B cell (primary cell): ENCODE data around the gene PTX4. TPM values are rescaled to one million over a fixed set of nuclear protein-coding genes. Genes with fewer than 3 reads are reported as not detected.

ENCODE experiments used
- ATAC-seq: fragments of 200-7000 bp; cut with Tn5 transposase; one replicate; pipeline ENCODE4 v1.10.0; 2021; ENCODE audit warnings: low read depth, mild to moderate bottlenecking, moderate number of reproducible peaks, moderate library complexity
- CTCF ChIA-PET: fragments of 350-600 bp; sonication (Branson Sonifier 250); formaldehyde crosslinking; loops from one replicate; lab custom pipeline; 2021; ENCODE audit warnings: antibody characterized with exemption, inconsistent platforms; lab: Charles Lee
- POLR2A ChIA-PET: fragments of 350-600 bp; sonication (Branson Sonifier 250); formaldehyde crosslinking; loops from one replicate; lab custom pipeline; 2021; ENCODE audit warnings: antibody characterized with exemption; lab: Charles Lee
- DNase-seq: peaks from one replicate; pipeline ENCODE4 v3.0.0; 2013
- H2AFZ ChIP-seq: 2 replicates; pipeline ENCODE4 v1.6.1; 2012; ENCODE audit warnings: mild to moderate bottlenecking, low read depth, low read length; ENCODE audit not compliant: insufficient read depth, poor library complexity, severe bottlenecking
- H3K27ac ChIP-seq, 2 donors: 1 replicate in 1 of 2; 2 replicates in 1 of 2; pipeline ENCODE4 v1.5.1; 2012 to 2013; ENCODE audit warnings: low read length in 2 of 2, mild to moderate bottlenecking in 2 of 2, moderate library complexity in 1 of 2
- H3K27me3 ChIP-seq, 4 experiments: fragments of 200-600 bp in 1 of 4; sonication (generic) in 1 of 4; replicated peaks in 1 of 4; 1 replicate in 2 of 4; 2 replicates in 2 of 4; pipeline versions ENCODE4 v1.6.1 to v1.7.0; 2013 to 2016; ENCODE audit warnings: low read length in 3 of 4, mild to moderate bottlenecking in 2 of 4, mixed read lengths in 1 of 4, moderate library complexity in 1 of 4; ENCODE audit not compliant: insufficient read depth in 4 of 4, control insufficient read depth in 3 of 4; ENCODE audit errors: control extremely low read depth in 1 of 4
- H3K36me3 ChIP-seq, 2 experiments: replicated peaks in 1 of 2; 1 replicate in 1 of 2; 2 replicates in 1 of 2; pipeline versions ENCODE4 v1.6.1 to v1.7.1; 2013; ENCODE audit warnings: low read length in 1 of 2; ENCODE audit not compliant: insufficient read depth in 2 of 2, control insufficient read depth in 1 of 2; ENCODE audit errors: control extremely low read depth in 1 of 2, extremely low read depth in 1 of 2
- H3K4me1 ChIP-seq, 2 donors: fragments of 200-600 bp in 1 of 2; sonication (generic) in 1 of 2; 1 replicate in 1 of 2; 2 replicates in 1 of 2; pipeline versions ENCODE4 v1.5.1 to v1.6.1; 2013 to 2017; ENCODE audit warnings: low read length in 2 of 2; ENCODE audit not compliant: control insufficient read depth in 2 of 2, insufficient read depth in 2 of 2
- H3K4me2 ChIP-seq: replicated peaks from 2 replicates; pipeline ENCODE3; 2012; ENCODE audit warnings: mild to moderate bottlenecking, low read depth, low read length; ENCODE audit not compliant: poor library complexity, severe bottlenecking
- H3K4me3 ChIP-seq, 5 experiments: fragments of 200-600 bp in 1 of 5; sonication (generic) in 1 of 5; 1 replicate in 3 of 5; 2 replicates in 2 of 5; pipeline versions ENCODE4 v1.5.1 to v1.7.0; 2011 to 2016; ENCODE audit warnings: low read length in 4 of 5, mild to moderate bottlenecking in 4 of 5, low read depth in 2 of 5, control low read depth in 1 of 5, moderate library complexity in 1 of 5; ENCODE audit not compliant: insufficient read depth in 1 of 5; ENCODE audit errors: control extremely low read depth in 1 of 5, extremely low read depth in 1 of 5
- H3K79me2 ChIP-seq: fragments of 200-600 bp; sonication (generic); one replicate; pipeline ENCODE4 v1.6.0; 2016; ENCODE audit warnings: low read length; ENCODE audit not compliant: control insufficient read depth, insufficient read depth
- H3K9ac ChIP-seq: fragments of 200-600 bp; sonication (generic); 2 replicates; pipeline ENCODE4 v1.6.1; 2017; ENCODE audit warnings: mild to moderate bottlenecking, low read length, moderate library complexity
- H3K9me3 ChIP-seq, 3 donors: one replicate each; pipeline versions ENCODE4 v1.6.1 to v1.7.1; 2013; ENCODE audit warnings: low read length in 2 of 3; ENCODE audit not compliant: control insufficient read depth in 2 of 3, insufficient read depth in 1 of 3; ENCODE audit errors: control extremely low read depth in 1 of 3
- H4K20me1 ChIP-seq: 2 replicates; pipeline ENCODE4 v1.6.0; 2012; ENCODE audit warnings: mild to moderate bottlenecking, low read length; ENCODE audit not compliant: insufficient read depth, control insufficient read depth, poor library complexity, severe bottlenecking
- H3K27ac Mint-ChIP-seq: one replicate; pipeline ENCODE4 v1.8.0; 2021; ENCODE audit warnings: mixed read lengths
- H3K27me3 Mint-ChIP-seq: one replicate; pipeline ENCODE4 v1.8.0; 2021; ENCODE audit warnings: mixed read lengths
- H3K4me1 Mint-ChIP-seq: one replicate; pipeline ENCODE4 v1.8.0; 2021; ENCODE audit warnings: mixed read lengths
- H3K4me3 Mint-ChIP-seq: one replicate; pipeline ENCODE4 v1.8.0; 2021; ENCODE audit warnings: mixed read lengths
- H3K9me3 Mint-ChIP-seq: one replicate; pipeline ENCODE4 v1.8.0; 2022; ENCODE audit warnings: mixed read lengths; ENCODE audit not compliant: insufficient read depth
- CTCF ChIP-seq: fragments of 200-600 bp; IDR thresholded peaks from one replicate; pipeline ENCODE4 v1.8.0; 2022; ENCODE audit warnings: antibody characterized with exemption, mild to moderate bottlenecking
- EZH2 ChIP-seq: IDR thresholded peaks from 2 replicates; pipeline ENCODE4 v1.6.1; 2012; ENCODE audit warnings: borderline replicate concordance, low read depth, mild to moderate bottlenecking, moderate library complexity, low read length; ENCODE audit not compliant: insufficient read depth, poor library complexity, severe bottlenecking
- WGBS: methylation state at CpG from one replicate; pipeline ENCODE4 v1.1.5; 2013; ENCODE audit warnings: missing lambda C conversion rate; ENCODE audit not compliant: insufficient coverage; 5-methylcytosine and 5-hydroxymethylcytosine counted together
- intact Hi-C: fragments of 100-400 bp; cut with micrococcal nuclease; formaldehyde crosslinking; loops from one replicate; pipeline ENCODE4 v1.10.0; 2022
- polyA plus RNA-seq: library from polyadenylated mRNA; depleted of rRNA; stranded (reverse); fragments of >200 nt; gene quantifications from 2 replicates; pipeline ENCODE4 v1.2.3, GENCODE V29; 2012
- total RNA-seq, 2 donors: library from RNA; stranded (reverse); fragments of 120-200 nt in 1 of 2; gene quantifications; 1 replicate in 1 of 2; 2 replicates in 1 of 2; pipeline versions ENCODE4 v1.2.3 to v1.2.4, GENCODE V29; 2013 to 2022

Gene PTX4
- total and polyA plus RNA-seq, 2 donors (not counting 1 experiment from before 2014, with no cell fraction given), result 0.33 TPM; not detected in 1

DNA sequence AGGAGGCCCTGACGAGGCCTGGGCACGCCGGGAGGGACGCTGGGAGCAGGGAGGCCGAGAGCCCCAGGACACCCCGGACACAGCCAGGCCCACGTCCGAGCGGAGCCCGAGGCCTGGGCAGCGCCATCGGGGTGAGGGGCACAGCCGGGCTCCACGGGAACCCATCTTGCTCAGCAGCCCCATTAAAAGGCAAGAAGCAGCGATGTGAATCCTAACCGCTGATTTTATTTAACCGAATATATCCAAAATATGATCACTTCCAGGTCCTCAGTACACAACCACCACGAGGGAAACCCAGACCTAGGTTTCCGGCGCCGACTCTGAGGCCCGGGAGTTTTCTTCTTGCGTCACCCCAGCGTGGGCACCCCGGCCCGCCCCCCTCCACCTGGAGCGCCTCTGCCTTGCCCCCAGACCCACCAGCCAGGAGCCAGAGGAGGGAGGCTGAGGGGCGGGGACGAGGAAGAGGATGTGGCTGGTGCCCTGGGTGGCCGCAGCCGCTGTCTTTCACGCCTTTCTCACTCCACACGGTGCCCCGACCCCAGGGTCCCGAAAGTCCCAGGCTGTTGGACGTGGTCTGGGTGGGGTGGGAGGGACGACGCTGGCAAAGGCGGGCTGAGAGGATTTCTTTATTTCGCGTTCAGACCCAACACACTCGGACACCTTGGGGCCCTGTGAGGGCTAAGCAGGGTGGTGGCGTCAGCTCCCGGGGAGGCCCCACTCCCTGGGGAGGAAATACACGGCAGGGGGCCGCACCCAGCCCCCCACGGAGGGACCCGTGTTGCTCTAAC is 43.8 kb downstream of the PTX4 start:
- Histone ChIP-seq H3K36me3 (peaks cover 0 to 38% of the 10 kb centered on the region in 2 experiments), H3K27me3 (no peaks in the 10 kb centered on the region), H3K4me2 (peak overlapping the region; percentile 74), H3K27ac (peak overlapping the region; percentile 67 to 100), H3K79me2 (peaks cover 2% of the 10 kb centered on the region), H3K9me3 (no peaks in the 10 kb centered on the region), H3K4me3 (peak overlapping the region in 3 of 5 experiments; percentile 30 to 38 (median 32)), H2AFZ (no peak overlapping the region), H3K4me1 (peaks cover 24% of the 10 kb centered on the region in 2 donors), H3K9ac (peak overlapping the region; percentile 63), H4K20me1 (peaks cover 5% of the 10 kb centered on the region)
- peak overlapping the region; percentile 63 for H3K27ac Mint-ChIP-seq
- peak; percentile 53 for ATAC-seq
- H3K4me1 Mint-ChIP-seq, result peaks cover 4% of the 10 kb centered on the region
- WGBS, result 73% methylated on average over 42 of the region's 48 CpGs
- peak overlapping the region; percentile 44 for H3K4me3 Mint-ChIP-seq
- intact Hi-C loops, result no loop called here
- peak; percentile 65 for DNase-seq
- ChIA-PET CTCF (interaction anchor here (0.8 kb wide), 1 partner anchor 12 kb away, joined by 3 read pairs; no protein-coding TSS in a partner anchor), POLR2A (interaction anchor here (1.3 kb wide), 1 partner anchor 48 kb away, joined by 3 read pairs; the partner anchor contains the start of gene TELO2)
- H3K9me3 Mint-ChIP-seq, result no peaks in the 10 kb centered on the region
- H3K27me3 Mint-ChIP-seq, result no peaks in the 10 kb centered on the region
- TF ChIP-seq EZH2 (no peak), CTCF (no peak)
